SKM-1 (cell line): ENCODE data around the gene TMEM231.

Experiments
- DNase-seq: peaks from one replicate; lab custom pipeline; 2025; ENCODE audit not compliant: unreplicated experiment; lab: John Stamatoyannopoulos, UW

Gene TMEM231

DNA sequence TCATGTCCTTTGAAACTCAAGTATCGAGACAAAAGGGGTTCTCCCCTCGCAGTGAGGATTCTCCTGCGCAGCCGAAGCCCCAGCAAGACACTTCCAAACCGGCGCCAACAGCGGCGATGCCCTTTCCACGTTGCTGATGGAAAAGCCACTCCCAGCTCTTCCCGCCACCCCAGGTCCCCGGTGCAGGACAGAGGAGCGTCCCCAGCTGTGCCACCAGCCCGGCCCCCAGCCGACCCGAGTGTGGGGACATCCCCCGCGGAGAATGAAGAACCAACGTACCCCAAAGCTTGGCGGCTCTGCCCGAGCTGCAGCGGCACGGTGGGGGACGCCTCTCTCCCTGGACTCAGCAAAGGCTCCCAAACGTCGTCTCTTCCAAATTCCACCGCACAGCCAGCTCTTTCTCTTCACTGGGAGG is 61.4 kb downstream of the TMEM231 start:
- DNase-seq: no peak

DNA sequence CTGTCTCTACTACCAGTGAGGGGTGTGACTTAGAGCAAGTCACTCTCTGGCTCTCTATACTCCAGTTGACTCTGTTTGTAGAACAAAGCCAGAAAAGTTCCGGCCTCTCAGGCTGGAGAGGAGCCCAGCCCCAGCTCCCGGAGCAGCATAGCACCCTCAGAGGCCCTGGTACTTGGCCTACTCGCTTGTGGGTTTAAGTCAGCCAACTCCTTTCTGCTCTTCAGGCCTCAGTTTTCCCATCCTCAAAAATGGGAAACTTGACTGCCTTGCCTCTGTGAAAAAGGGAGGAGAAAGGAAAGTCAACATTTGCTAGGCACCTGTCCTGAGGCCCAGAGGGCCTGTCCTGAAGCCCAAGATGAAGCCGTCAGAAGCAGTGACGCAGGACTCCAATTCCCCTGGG is 61.9 kb downstream of the TMEM231 start:
- no peak for DNase-seq

DNA sequence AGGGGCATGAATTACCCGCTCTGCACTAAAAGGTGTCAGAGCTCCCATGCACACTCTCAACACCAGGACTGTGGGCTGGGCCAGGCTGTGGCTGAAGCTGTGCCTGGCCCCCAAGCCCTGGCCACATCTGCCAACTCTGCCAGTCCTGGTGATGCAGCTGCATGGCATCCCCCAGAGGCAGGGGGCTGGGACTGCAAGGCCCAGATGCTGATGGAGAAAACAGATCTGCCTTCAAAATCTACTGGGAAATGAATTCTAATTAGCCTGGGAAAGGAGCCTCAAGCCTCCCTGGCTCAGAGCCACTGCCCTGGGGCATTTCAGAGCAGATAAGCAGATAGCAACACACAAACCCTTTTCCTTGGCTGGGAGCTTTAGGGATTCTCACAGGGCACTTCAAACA is 64.2 kb downstream of the TMEM231 start:
- no peak for DNase-seq

DNA sequence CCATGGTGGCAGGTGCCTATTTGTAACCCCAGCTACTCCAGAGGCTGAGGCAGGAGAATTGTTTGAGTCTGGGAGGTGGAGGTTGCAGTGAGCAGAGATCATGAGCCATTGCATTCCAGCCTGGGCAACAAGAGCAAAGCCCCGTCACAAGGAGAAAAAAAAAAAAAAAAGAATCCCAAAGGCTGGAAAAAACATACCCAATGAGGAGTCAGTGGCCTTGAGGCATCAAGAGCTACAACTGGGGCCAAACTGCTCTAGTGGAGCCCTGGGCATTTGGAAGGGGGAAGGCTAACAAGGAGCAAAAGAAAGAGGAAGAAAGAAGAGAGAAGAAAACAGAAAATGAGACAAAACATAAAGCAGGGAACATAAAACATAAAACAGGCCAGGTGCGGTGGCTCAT is 67.7 kb downstream of the TMEM231 start:
- DNase-seq: no peak
